ENCODE data around the gene BOLA3.

DNA sequence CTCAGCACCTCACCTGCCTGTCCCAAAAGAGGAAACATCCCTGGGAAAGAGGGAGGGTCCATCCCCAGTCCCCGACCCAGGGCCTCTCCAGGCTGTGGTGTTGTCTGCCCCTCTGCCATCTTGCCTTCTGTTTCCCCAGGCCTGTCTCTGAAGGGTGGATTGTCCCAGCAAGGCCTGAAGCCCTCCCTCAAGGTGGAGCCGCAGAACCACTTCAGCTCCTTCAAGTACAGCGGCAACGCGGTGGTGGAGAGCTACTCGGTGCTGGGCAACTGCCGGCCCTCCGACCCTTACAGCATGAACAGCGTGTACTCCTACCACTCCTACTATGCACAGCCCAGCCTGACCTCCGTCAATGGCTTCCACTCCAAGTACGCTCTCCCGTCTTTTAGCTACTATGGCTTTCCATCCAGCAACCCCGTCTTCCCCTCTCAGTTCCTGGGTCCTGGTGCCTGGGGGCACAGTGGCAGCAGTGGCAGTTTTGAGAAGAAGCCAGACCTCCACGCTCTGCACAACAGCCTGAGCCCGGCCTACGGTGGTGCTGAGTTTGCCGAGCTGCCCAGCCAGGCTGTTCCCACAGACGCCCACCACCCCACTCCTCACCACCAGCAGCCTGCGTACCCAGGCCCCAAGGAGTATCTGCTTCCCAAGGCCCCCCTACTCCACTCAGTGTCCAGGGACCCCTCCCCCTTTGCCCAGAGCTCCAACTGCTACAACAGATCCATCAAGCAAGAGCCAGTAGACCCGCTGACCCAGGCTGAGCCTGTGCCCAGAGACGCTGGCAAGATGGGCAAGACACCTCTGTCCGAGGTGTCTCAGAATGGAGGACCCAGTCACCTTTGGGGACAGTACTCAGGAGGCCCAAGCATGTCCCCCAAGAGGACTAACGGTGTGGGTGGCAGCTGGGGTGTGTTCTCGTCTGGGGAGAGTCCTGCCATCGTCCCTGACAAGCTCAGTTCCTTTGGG lies 47.2 kb downstream of the BOLA3 start:
- TF ChIP-seq, protein P1, sequence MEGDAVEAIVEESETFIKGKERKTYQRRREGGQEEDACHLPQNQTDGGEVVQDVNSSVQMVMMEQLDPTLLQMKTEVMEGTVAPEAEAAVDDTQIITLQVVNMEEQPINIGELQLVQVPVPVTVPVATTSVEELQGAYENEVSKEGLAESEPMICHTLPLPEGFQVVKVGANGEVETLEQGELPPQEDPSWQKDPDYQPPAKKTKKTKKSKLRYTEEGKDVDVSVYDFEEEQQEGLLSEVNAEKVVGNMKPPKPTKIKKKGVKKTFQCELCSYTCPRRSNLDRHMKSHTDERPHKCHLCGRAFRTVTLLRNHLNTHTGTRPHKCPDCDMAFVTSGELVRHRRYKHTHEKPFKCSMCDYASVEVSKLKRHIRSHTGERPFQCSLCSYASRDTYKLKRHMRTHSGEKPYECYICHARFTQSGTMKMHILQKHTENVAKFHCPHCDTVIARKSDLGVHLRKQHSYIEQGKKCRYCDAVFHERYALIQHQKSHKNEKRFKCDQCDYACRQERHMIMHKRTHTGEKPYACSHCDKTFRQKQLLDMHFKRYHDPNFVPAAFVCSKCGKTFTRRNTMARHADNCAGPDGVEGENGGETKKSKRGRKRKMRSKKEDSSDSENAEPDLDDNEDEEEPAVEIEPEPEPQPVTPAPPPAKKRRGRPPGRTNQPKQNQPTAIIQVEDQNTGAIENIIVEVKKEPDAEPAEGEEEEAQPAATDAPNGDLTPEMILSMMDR (IDR thresholded peaks at IDR 0.05; ENCODE audit: low read depth, low read length): no peak
- TF ChIP-seq POLR2A (IDR thresholded peaks at IDR 0.05; ENCODE audit: extremely low read depth, insufficient read length): no peak
- TF ChIP-seq, protein P2, sequence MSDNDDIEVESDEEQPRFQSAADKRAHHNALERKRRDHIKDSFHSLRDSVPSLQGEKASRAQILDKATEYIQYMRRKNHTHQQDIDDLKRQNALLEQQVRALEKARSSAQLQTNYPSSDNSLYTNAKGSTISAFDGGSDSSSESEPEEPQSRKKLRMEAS (IDR thresholded peaks at IDR 0.05; ENCODE audit: low read depth, low read length): no peak

Measured in NB4 (cell line).